Naive thymus-derived CD4-positive, alpha-beta T cell (primary cell): ENCODE data around the gene GBP4. TPM values are rescaled to one million over a fixed set of nuclear protein-coding genes. Genes with fewer than 3 reads are reported as not detected.

Experiments used
- ATAC-seq: fragments of 150-1000 bp; cut with Tn5 transposase; 2 replicates; pipeline ENCODE4 v1.10.0; 2021; ENCODE audit warnings: mild to moderate bottlenecking, moderate library complexity
- CTCF ChIA-PET: fragments of 350-600 bp; sonication (Branson Sonifier 250); formaldehyde crosslinking; loops from one replicate; lab custom pipeline; 2021; ENCODE audit warnings: antibody characterized with exemption; lab: Charles Lee
- POLR2A ChIA-PET: fragments of 350-600 bp; sonication (Branson Sonifier 250); formaldehyde crosslinking; loops from one replicate; lab custom pipeline; 2021; ENCODE audit warnings: antibody characterized with exemption, inconsistent platforms; lab: Charles Lee
- DNase-seq, 9 donors: peaks; one replicate each; pipeline versions ENCODE4 v3.0.0 to v3.0.0-alpha.2; 2020 to 2022; ENCODE audit warnings: mixed read lengths in 1 of 9
- H3K27ac ChIP-seq: one replicate; pipeline ENCODE4 v1.7.0; 2013; ENCODE audit warnings: mild to moderate bottlenecking, low read depth, low read length, moderate library complexity
- H3K27me3 ChIP-seq, 2 donors: one replicate each; pipeline ENCODE4 v1.7.0; 2013; ENCODE audit warnings: low read length in 2 of 2, mild to moderate bottlenecking in 2 of 2, moderate library complexity in 2 of 2; ENCODE audit not compliant: control insufficient read depth in 2 of 2, insufficient read depth in 2 of 2
- H3K36me3 ChIP-seq, 3 experiments: 1 replicate in 2 of 3; 2 replicates in 1 of 3; pipeline ENCODE4 v1.7.0; 2013; ENCODE audit warnings: low read length in 3 of 3, mild to moderate bottlenecking in 3 of 3, moderate library complexity in 1 of 3; ENCODE audit not compliant: insufficient read depth in 3 of 3, control insufficient read depth in 2 of 3
- H3K4me1 ChIP-seq, 2 donors: one replicate each; pipeline ENCODE4 v1.7.0; 2013; ENCODE audit warnings: low read length in 2 of 2, mild to moderate bottlenecking in 2 of 2, moderate library complexity in 1 of 2; ENCODE audit not compliant: control insufficient read depth in 2 of 2, insufficient read depth in 2 of 2
- H3K4me3 ChIP-seq: 2 replicates; pipeline ENCODE4 v1.7.0; 2013; ENCODE audit warnings: mild to moderate bottlenecking, low read length
- H3K9me3 ChIP-seq, 3 experiments: 1 replicate in 2 of 3; 2 replicates in 1 of 3; pipeline ENCODE4 v1.7.0; 2013; ENCODE audit warnings: low read length in 3 of 3; ENCODE audit not compliant: control insufficient read depth in 2 of 3
- H3K27ac Mint-ChIP-seq, 9 donors: one replicate each; pipeline ENCODE4 v1.8.0; 2020 to 2022; ENCODE audit warnings: mixed read lengths in 9 of 9, mild to moderate bottlenecking in 8 of 9, moderate library complexity in 5 of 9, inconsistent platforms in 2 of 9
- H3K27me3 Mint-ChIP-seq, 5 donors: one replicate each; pipeline ENCODE4 v1.8.0; 2021 to 2022; ENCODE audit warnings: mixed read lengths in 5 of 5, mild to moderate bottlenecking in 1 of 5
- H3K36me3 Mint-ChIP-seq, 5 donors: one replicate each; pipeline ENCODE4 v1.8.0; 2020 to 2022; ENCODE audit warnings: mixed read lengths in 5 of 5, mild to moderate bottlenecking in 3 of 5, inconsistent platforms in 1 of 5
- H3K4me1 Mint-ChIP-seq, 7 donors: one replicate each; pipeline ENCODE4 v1.8.0; 2020 to 2022; ENCODE audit warnings: mixed read lengths in 7 of 7, mild to moderate bottlenecking in 3 of 7, inconsistent platforms in 1 of 7
- H3K4me3 Mint-ChIP-seq, 10 donors: one replicate each; pipeline ENCODE4 v1.8.0; 2020 to 2022; ENCODE audit warnings: mild to moderate bottlenecking in 10 of 10, mixed read lengths in 10 of 10, moderate library complexity in 6 of 10, inconsistent platforms in 2 of 10
- H3K9me3 Mint-ChIP-seq, 11 donors: one replicate each; pipeline ENCODE4 v1.8.0; 2020 to 2022; ENCODE audit warnings: mixed read lengths in 11 of 11, mild to moderate bottlenecking in 4 of 11, inconsistent platforms in 1 of 11, moderate library complexity in 1 of 11
- intact Hi-C, 2 donors: fragments of 100-400 bp; cut with micrococcal nuclease; formaldehyde crosslinking; loops; one replicate each; pipeline ENCODE4 v1.15.1; 2023
- polyA plus RNA-seq, 2 donors: library from polyadenylated mRNA; unstranded; fragments of 300-500 nt; fragmentation: Illumina TruSeq; gene quantifications; one replicate each; pipeline ENCODE4 v1.2.3, GENCODE V29; 2021
- total RNA-seq, 6 experiments: library from RNA in 5 of 6; stranded (reverse) in 5 of 6; gene quantifications; 1 replicate in 5 of 6; 2 replicates in 1 of 6; pipeline ENCODE4 v1.2.3 and lab custom pipeline; 2021 to 2026

GBP4 gene
- total and polyA plus RNA-seq, 7 experiments from 2014 or later: 29.1 to 174 (median 37.4) TPM

- H3K9me3 ChIP-seq: no peaks in the 10 kb centered on the region
- DNase-seq (no peak), ATAC-seq (no peak)
- ChIA-PET POLR2A (no interaction called here), CTCF (no interaction called here)
- Mint-ChIP-seq H3K27me3 (no peaks in the 10 kb centered on the region), H3K4me1 (peaks cover 0 to 4% (median 0%) of the 10 kb centered on the region in 7 donors), H3K9me3 (peaks cover 0 to 30% (median 11%) of the 10 kb centered on the region in 11 donors), H3K27ac (no peak overlapping the region), H3K36me3 (peaks cover 0 to 41% (median 27%) of the 10 kb centered on the region in 5 donors), H3K4me3 (no peak overlapping the region)
- intact Hi-C loops: no loop called here
- H3K4me3 ChIP-seq: no peak overlapping the region
- H3K27ac ChIP-seq: no peak overlapping the region
- H3K36me3 ChIP-seq: no peaks in the 10 kb centered on the region
- H3K27me3 ChIP-seq: no peaks in the 10 kb centered on the region
- H3K4me1 ChIP-seq: no peaks in the 10 kb centered on the region
Observed at GRCh38 chr1:89211035-89211634, 12.4 kb upstream of the GBP4 start.

- H3K27ac ChIP-seq: no peak overlapping the region
- Mint-ChIP-seq H3K4me1 (peaks cover 11 to 30% (median 15%) of the 10 kb centered on the region in 7 donors), H3K9me3 (peaks cover 0 to 41% (median 17%) of the 10 kb centered on the region in 11 donors), H3K36me3 (peaks cover 0 to 57% (median 48%) of the 10 kb centered on the region in 5 donors), H3K27me3 (no peaks in the 10 kb centered on the region), H3K27ac (peak overlapping the region in 1 of 9 donors; percentile 51), H3K4me3 (no peak overlapping the region)
- CTCF ChIA-PET: no interaction called here
- intact Hi-C loops: no loop called here
- H3K36me3 ChIP-seq: no peaks in the 10 kb centered on the region
- H3K4me3 ChIP-seq: no peak overlapping the region
- peaks cover 4% of the 10 kb centered on the region in 2 donors for H3K4me1 ChIP-seq
- H3K9me3 ChIP-seq: peaks cover 0 to 11% (median 0%) of the 10 kb centered on the region in 3 experiments
- DNase-seq (no peak), ATAC-seq (no peak)
- POLR2A ChIA-PET: interaction anchor here (0.7 kb wide), 1 partner anchor 13 kb away, joined by 3 read pairs; no protein-coding TSS in a partner anchor
- no peaks in the 10 kb centered on the region for H3K27me3 ChIP-seq
Observed at GRCh38 chr1:89206373-89206772, 7.6 kb upstream of the GBP4 start.

GRCh38 chr1:89203166-89203565 lies 4.4 kb upstream of the GBP4 start:
- no peaks in the 10 kb centered on the region for H3K27me3 ChIP-seq
- peaks cover 0 to 5% (median 0%) of the 10 kb centered on the region in 3 experiments for H3K36me3 ChIP-seq
- H3K9me3 ChIP-seq: peaks cover 0 to 11% (median 0%) of the 10 kb centered on the region in 3 experiments
- Mint-ChIP-seq H3K4me3 (no peak overlapping the region), H3K9me3 (peaks cover 0 to 33% (median 16%) of the 10 kb centered on the region in 11 donors), H3K4me1 (peaks cover 25 to 40% (median 36%) of the 10 kb centered on the region in 7 donors), H3K27me3 (no peaks in the 10 kb centered on the region), H3K27ac (peak overlapping the region in 2 of 9 donors; percentile 21 to 97), H3K36me3 (peaks cover 0 to 51% (median 31%) of the 10 kb centered on the region in 5 donors)
- DNase-seq (no peak), ATAC-seq (no peak)
- POLR2A ChIA-PET: interaction anchor here (1.3 kb wide), 1 partner anchor 77 kb away, joined by 5 read pairs; no protein-coding TSS in a partner anchor
- no peak overlapping the region for H3K4me3 ChIP-seq
- CTCF ChIA-PET: interaction anchor here (1.1 kb wide), 1 partner anchor 154 kb away, joined by 3 read pairs; no protein-coding TSS in a partner anchor
- H3K27ac ChIP-seq: no peak overlapping the region
- H3K4me1 ChIP-seq: peaks cover 15 to 17% of the 10 kb centered on the region in 2 donors
- intact Hi-C loops: no loop called here

GRCh38 chr1:89201106-89201794 lies 2.5 kb upstream of the GBP4 start:
- H3K4me1 Mint-ChIP-seq: peaks cover 35 to 55% (median 50%) of the 10 kb centered on the region in 7 donors

GRCh38 chr1:89200663-89201062 lies 1.9 kb upstream of the GBP4 start:
- H3K27me3 ChIP-seq: no peaks in the 10 kb centered on the region
- CTCF ChIA-PET: interaction anchor here (0.6 to 1.4 kb wide), 4 partner anchors 9 to 158 kb away, joined by 3 to 5 read pairs (median 4); no protein-coding TSS in a partner anchor
- ATAC-seq (peak; percentile 79), DNase-seq (peak in 7 of 9 donors; percentile 56 to 73 (median 63))
- no peaks in the 10 kb centered on the region for H3K27me3 Mint-ChIP-seq
- peaks cover 0 to 57% (median 29%) of the 10 kb centered on the region in 5 donors for H3K36me3 Mint-ChIP-seq
- POLR2A ChIA-PET: interaction anchor here (0.6 to 4.5 kb wide), 9 partner anchors 8 to 157 kb away, joined by 3 to 40 read pairs (median 4); partner anchors contain the start of genes GBP1, GBP2 and GBP5
- peaks cover 39 to 61% (median 56%) of the 10 kb centered on the region in 7 donors for H3K4me1 Mint-ChIP-seq
- intact Hi-C loops: no loop called here
- peak overlapping the region; percentile 75 to 99 (median 94) for H3K27ac Mint-ChIP-seq
- peaks cover 0 to 8% (median 0%) of the 10 kb centered on the region in 3 experiments for H3K36me3 ChIP-seq
- H3K4me3 Mint-ChIP-seq: peak overlapping the region; percentile 63 to 99 (median 94)
- peaks cover 30 to 31% of the 10 kb centered on the region in 2 donors for H3K4me1 ChIP-seq
- H3K4me3 ChIP-seq: peak overlapping the region; percentile 92
- H3K9me3 Mint-ChIP-seq: peaks cover 0 to 26% (median 11%) of the 10 kb centered on the region in 11 donors
- H3K27ac ChIP-seq: peak overlapping the region; percentile 88
- peaks cover 0 to 11% (median 0%) of the 10 kb centered on the region in 3 experiments for H3K9me3 ChIP-seq

More at GRCh38 chr1:89201106-89201794, 2.5 kb upstream of the GBP4 start:
- no peak for ATAC-seq
- peak overlapping the region; percentile 92 for H3K4me3 ChIP-seq
- Mint-ChIP-seq H3K27me3 (no peaks in the 10 kb centered on the region), H3K36me3 (peaks cover 0 to 55% (median 29%) of the 10 kb centered on the region in 5 donors), H3K4me3 (peak overlapping the region; percentile 63 to 99 (median 94)), H3K27ac (peak overlapping the region; percentile 75 to 99 (median 94)), H3K9me3 (peaks cover 0 to 27% (median 11%) of the 10 kb centered on the region in 11 donors)
- peak in 1 of 9 donors; percentile 8 for DNase-seq
- intact Hi-C loops: no loop called here
- H3K36me3 ChIP-seq: peaks cover 0 to 8% (median 0%) of the 10 kb centered on the region in 3 experiments
- H3K9me3 ChIP-seq: peaks cover 0 to 11% (median 0%) of the 10 kb centered on the region in 3 experiments
- CTCF ChIA-PET: no interaction called here
- peak overlapping the region; percentile 88 for H3K27ac ChIP-seq
- H3K4me1 ChIP-seq: peaks cover 24 to 26% of the 10 kb centered on the region in 2 donors
- no peaks in the 10 kb centered on the region for H3K27me3 ChIP-seq
- POLR2A ChIA-PET: interaction anchor here (0.7 to 1.8 kb wide), 2 partner anchors 57 to 259 kb away, joined by 3 to 7 read pairs; no protein-coding TSS in a partner anchor
